Chondrocyte (in vitro differentiated cells): Measurements from ENCODE around the gene SPEF2. TPM values are rescaled to one million over a fixed set of nuclear protein-coding genes. Genes with fewer than 3 reads are reported as not detected.
"Not testable (repeated sequence)": the region's sequence is repeated elsewhere in the genome, so short reads cannot be mapped to it uniquely, and the experiment has no call there.

Source experiments
- DNase-seq: peaks from one replicate; pipeline ENCODE4 v3.0.0; 2021; ENCODE audit warnings: mixed read lengths, low spot score
- H3K27ac Mint-ChIP-seq: one replicate; pipeline ENCODE4 v1.8.0; 2021; ENCODE audit warnings: mild to moderate bottlenecking, moderate library complexity, mixed read lengths; ENCODE audit not compliant: unreplicated experiment
- H3K27me3 Mint-ChIP-seq: 2 replicates; pipeline ENCODE4 v1.8.0; 2021; ENCODE audit warnings: low read depth, mixed read lengths
- H3K36me3 Mint-ChIP-seq: 2 replicates; pipeline ENCODE4 v1.8.0; 2021; ENCODE audit warnings: low read depth, mixed read lengths
- H3K4me1 Mint-ChIP-seq: 2 replicates; pipeline ENCODE4 v1.8.0; 2021; ENCODE audit warnings: low read depth, mild to moderate bottlenecking, mixed read lengths
- H3K4me3 Mint-ChIP-seq: one replicate; pipeline ENCODE4 v1.8.0; 2021; ENCODE audit warnings: mild to moderate bottlenecking, moderate library complexity, mixed read lengths; ENCODE audit not compliant: unreplicated experiment
- H3K9me3 Mint-ChIP-seq: 2 replicates; pipeline ENCODE4 v1.8.0; 2021; ENCODE audit warnings: low read depth, mixed read lengths
- CTCF ChIP-seq: fragments of 200-600 bp; sonication (generic); IDR thresholded peaks from 2 replicates; pipeline ENCODE4 v1.5.0; 2021; ENCODE audit warnings: antibody characterized with exemption, mild to moderate bottlenecking, moderate library complexity
- total RNA-seq: library from RNA; stranded (reverse); gene quantifications from 3 replicates; pipeline ENCODE4 v1.2.1, GENCODE V29; 2021

Gene SPEF2
- total RNA-seq, 1 donor from 2014 or later, result 3.1 TPM

GRCh38 chr5:35842856-35843255 is 225.2 kb downstream of the SPEF2 start:
- H3K27ac Mint-ChIP-seq, result no peak overlapping the region
- H3K4me1 Mint-ChIP-seq, result peaks cover 6% of the 10 kb centered on the region
- TF ChIP-seq CTCF, result no peak
- DNase-seq, result no peak
- no peaks in the 10 kb centered on the region for H3K27me3 Mint-ChIP-seq
- H3K36me3 Mint-ChIP-seq, result peaks cover 3% of the 10 kb centered on the region
- peaks cover 15% of the 10 kb centered on the region for H3K9me3 Mint-ChIP-seq
- H3K4me3 Mint-ChIP-seq, result no peak overlapping the region

DNA sequence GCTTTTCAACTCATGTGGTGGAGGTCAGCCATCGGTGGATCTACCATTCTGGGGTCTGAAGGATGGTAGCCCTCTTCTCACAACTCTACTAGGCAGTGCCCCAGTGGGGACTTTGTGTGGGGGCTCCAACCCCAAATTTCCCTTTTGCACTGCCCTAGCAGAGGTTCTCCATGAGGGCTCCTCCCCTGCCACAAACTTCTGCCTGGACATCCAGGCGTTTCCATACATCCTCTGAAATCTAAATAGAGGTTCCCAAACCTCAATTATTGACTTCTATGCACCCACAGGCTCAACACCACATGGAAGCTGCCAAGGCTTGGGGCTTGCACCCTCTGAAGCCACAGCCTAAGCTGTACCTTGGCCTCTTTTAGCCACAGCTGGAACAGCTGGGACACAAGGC is 227.8 kb downstream of the SPEF2 start:
- not testable (repeated sequence) for H3K36me3 Mint-ChIP-seq, H3K27ac Mint-ChIP-seq, H3K4me3 Mint-ChIP-seq, H3K27me3 Mint-ChIP-seq, DNase-seq, H3K4me1 Mint-ChIP-seq
- peaks cover 15% of the 10 kb centered on the region for H3K9me3 Mint-ChIP-seq

DNA sequence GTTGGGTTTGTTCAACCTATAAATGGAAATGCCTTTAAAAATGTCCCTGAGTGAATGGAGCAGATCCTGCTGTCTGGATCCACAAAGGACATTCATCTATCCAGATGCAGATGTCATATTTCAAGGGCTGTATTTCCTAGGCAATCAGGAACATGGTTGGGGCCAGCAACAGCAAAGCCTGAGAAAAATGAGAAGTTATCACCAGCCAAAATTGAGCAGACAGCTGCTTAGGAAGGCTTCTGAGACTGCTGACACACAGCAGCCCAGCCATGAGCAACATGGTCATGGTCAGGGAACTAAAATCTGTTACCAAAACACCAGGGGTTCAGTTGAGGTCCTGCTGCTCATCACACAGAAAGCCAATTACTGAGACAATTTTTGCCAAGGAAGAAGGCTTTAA is 229.8 kb downstream of the SPEF2 start:
- Mint-ChIP-seq H3K27me3 (no peaks in the 10 kb centered on the region), H3K36me3 (peaks cover 3% of the 10 kb centered on the region), H3K4me1 (peaks cover 21% of the 10 kb centered on the region), H3K9me3 (peaks cover 15% of the 10 kb centered on the region), H3K4me3 (no peak overlapping the region), H3K27ac (no peak overlapping the region)
- TF ChIP-seq CTCF, result no peak
- no peak for DNase-seq

DNA sequence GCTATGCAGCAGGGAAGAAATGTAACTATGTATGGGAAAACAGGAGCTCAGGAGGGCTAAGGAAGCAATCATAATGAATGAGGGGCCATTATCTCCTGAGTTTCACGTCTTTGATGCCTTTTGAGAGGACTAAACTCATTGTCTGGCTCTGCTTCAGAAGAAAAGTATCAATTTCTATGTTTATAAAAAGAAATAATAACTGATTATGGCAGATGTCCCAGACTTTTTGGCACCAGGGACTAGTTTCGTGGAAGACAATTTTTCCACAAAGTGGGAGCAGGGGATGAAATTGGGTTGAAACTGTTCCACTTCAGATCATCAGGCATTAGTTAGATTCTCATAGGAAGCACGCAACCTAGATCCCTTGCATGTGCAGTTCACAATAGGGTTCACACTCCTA is 230.3 kb downstream of the SPEF2 start:
- no peak for TF ChIP-seq CTCF
- DNase-seq, result no peak
- Mint-ChIP-seq H3K27me3 (no peaks in the 10 kb centered on the region), H3K27ac (no peak overlapping the region), H3K9me3 (peaks cover 14% of the 10 kb centered on the region), H3K4me1 (peaks cover 23% of the 10 kb centered on the region), H3K36me3 (peaks cover 3% of the 10 kb centered on the region), H3K4me3 (no peak overlapping the region)

DNA sequence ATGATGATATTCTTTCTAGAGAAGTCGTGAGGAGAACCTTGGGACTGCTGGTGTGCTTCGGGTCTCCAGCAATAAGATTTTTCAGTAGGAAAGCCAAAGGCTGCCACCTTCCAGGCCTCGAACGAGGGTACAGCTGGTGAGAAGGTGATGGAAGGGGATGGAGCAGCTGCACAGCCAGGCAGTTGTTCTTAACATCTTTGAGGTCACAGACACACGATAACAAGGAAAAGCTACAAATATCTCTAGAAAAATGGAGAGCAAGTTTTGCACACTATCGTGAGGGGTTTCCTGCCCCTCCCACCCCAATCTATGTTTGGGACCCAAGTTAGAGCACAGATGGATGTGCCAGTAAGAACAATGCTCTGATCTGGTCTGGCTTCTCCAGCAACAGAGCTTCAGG is 232.2 kb downstream of the SPEF2 start:
- Mint-ChIP-seq H3K27ac (no peak overlapping the region), H3K4me3 (no peak overlapping the region), H3K9me3 (peaks cover 5% of the 10 kb centered on the region), H3K4me1 (peaks cover 31% of the 10 kb centered on the region), H3K27me3 (no peaks in the 10 kb centered on the region), H3K36me3 (no peaks in the 10 kb centered on the region)
- TF ChIP-seq CTCF, result no peak
- no peak for DNase-seq

DNA sequence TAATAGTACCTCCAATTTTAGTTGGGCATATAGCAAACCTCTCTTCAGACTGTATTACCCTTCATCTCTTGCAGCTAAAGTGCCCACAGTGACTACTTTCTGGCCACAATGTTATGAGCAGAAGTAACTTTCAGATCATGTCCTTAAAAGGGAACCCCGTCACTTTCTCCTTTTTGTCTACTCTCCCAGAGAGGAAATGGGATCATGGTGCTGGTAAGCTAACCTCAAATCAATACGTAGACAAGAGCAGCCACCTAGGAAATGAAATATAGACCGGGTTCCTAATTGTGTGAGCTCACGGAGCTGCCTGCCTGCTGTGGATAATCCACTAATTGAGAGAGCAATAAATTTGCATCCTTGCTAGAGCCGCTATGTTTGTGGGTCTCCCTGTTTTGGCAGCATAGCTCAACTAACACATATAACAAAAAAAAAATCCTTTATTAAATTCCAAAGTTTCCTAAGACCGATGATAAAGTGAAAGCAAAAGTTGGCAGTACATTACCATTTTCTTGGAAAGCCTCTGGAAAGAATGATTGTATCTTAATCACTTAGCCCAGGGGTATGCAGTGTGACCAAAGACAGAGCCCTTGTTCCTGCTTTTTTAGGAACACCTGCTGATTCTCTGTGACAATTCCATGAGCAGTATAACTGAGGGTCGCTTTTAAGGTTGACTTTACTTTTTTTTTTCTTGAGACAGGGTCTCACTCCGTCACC is 233.5 kb downstream of the SPEF2 start:
- TF ChIP-seq CTCF, result no peak
- Mint-ChIP-seq H3K27ac (no peak overlapping the region), H3K36me3 (no peaks in the 10 kb centered on the region), H3K4me1 (peaks cover 31% of the 10 kb centered on the region), H3K4me3 (no peak overlapping the region), H3K9me3 (no peaks in the 10 kb centered on the region), H3K27me3 (no peaks in the 10 kb centered on the region)
- DNase-seq, result no peak
